GM19467 (cell line): ENCODE results near the gene GRIA3.
"Not testable (repeated sequence)": the region's sequence is repeated elsewhere in the genome, so short reads cannot be mapped to it uniquely, and the experiment has no call there.

Experiments
- ATAC-seq: cut with Tn5 transposase; IDR thresholded peaks from one replicate; pipeline ENCODE4 v1.9.1; 2021; ENCODE audit warnings: mild to moderate bottlenecking, moderate library complexity; ENCODE audit not compliant: unreplicated experiment

GRIA3 gene

DNA sequence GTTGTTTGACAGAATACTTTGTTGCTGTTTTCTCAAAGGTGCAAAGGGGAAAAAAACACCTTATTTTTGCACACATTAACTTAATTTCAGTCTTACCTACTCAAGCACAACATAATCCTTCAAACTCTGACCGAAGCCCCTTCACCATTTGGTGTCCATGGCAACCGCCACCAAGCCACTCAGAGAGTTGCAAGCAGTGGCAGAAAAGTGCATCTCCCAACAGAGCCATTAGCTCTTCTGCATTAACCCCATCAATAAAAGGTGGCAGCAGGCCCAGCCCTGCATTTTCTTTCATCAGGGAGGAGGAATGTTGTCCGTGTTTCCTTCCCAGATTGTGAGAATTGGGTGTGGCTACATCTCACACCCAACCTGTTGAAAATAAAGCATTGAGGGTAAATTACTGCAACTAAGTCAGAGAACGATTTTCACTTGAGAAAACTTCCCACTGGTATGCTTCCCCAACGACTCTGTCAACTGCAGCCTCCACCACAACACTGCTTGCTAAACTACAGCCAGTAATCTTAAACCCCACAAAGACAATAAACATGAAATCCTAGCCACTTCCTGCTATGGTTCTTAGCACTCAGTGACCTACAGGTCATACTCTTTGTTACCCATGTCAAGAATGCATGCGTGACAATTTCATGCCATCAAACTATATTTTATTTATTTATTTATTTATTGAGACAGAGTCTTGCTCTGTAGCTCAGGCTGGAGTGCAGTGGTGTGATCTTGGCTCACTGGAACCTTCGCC lies 154.0 kb downstream of the GRIA3 start:
- no peak for ATAC-seq

DNA sequence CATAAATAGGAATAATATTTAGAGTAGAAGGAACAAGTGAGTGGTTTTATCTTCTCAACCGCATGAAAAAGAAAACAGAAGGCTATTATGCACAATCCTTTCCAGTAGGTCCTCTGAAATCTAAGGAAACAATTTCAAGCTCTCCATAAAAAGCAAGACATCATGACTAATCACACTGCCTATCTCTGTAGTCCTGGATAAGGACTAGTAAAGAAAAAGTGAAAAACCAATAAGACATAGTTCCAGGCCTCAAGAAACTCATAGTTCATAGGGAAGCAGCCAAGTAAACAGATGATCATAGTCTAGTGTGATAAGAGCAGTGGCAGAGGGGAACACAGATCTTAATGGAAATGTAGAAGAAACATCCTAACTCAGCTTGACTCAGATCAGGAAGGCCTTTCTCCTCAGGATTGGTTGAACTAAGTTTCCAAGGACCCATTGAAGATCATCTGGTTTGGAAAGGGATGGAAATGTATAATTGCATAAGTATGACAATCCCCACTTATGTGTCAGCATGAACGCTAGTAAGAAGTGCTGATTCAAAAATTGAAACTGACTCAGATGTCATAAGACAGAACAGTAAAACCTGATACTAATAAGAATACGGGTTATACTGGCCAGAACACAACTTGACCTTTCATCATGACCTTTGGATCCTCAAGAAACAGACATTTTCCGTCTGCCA lies 155.3 kb downstream of the GRIA3 start:
- no peak for ATAC-seq

DNA sequence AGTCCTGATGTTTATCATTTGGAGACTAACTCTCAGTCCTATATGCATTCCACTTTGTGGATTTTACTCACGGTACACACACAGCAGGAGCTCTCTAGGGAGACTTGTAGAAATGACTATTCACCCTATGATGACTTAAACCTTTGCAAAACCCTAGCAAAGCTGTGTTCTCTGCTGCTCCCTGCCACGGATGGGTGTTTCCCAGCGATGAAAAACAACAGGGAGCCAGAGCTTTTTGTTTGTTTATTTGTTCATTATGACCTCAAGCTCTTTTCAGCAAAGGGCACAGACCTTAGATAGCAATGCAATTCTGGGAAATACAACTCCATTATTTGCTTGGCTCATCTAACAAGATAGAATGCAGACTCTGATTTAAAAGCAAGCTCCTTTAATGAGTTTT lies 156.6 kb downstream of the GRIA3 start:
- no peak for ATAC-seq

DNA sequence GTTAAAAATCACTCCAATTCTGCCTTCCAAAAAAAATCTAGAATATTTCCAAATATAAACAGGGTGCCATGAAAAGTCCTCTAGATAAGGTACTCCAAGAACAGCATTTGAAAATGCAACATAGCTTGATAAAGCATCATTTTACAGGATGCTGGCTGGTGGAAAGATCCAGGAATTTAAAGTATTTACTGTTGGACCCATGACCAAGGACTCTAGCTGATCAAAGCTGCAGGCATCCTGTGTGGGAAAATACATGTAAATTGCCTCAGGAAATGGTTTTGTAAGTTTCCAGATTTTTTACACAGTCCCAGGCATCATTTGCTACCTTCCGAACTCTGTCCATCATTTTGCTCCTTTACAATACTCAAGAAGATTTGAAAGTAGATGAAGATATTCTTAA lies 164.4 kb downstream of the GRIA3 start:
- no peak for ATAC-seq

DNA sequence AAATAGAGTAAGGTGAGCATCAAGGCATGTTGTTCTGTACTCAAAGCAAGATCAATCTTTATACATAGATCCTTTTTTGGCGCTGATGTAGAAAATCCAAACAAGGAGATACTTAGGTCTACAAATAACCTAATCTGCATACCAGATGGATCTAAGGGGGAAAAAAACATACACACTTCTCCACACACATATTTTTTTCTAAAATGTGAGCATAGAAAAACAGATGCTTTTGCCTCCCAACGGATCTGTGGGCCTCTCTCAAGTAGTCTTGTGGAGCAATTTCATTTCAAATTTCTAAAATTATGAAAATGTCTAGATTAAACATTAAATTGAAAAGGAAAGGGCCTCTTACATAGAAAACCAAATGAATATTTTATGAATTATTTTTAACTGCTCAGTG lies 166.1 kb downstream of the GRIA3 start:
- no peak for ATAC-seq

DNA sequence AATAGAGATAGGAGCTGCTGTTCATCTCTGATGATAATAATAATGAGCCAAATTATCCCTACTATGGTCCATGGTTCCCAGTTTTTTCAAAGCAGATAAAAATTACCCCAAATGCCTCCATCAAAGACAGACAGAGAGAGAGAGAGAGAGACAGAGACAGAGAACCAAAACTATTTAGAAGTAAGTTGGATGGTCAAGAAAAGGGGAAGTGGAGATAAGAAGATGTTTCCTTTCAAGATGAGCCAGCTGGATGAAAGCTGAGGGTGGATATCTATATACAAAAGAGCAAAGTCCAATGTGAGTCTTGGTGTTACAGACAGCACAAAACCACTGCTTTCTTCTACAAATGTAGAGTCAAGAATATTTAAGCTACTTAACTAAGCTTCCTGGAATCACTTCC lies 173.9 kb downstream of the GRIA3 start:
- peak; percentile 95 for ATAC-seq

DNA sequence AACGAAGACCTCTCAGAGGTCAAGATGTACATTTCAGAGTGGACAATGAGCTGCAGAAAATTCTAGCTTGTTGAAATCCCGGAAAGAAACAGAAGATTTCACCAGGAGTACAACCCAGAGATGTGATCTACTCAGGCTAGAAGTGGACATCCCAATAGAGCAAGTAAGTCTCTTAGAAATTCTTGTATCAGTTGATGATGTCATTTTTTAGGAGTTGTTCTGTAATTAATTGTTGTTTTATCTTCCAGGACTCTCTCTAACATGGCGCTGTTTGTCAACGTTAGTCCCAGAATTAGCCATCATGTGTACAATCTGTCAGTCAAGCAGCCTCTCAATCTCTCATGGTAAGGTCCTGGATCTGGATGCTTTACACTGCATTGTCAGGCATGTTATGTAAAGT lies 174.4 kb downstream of the GRIA3 start:
- ATAC-seq, result no peak

DNA sequence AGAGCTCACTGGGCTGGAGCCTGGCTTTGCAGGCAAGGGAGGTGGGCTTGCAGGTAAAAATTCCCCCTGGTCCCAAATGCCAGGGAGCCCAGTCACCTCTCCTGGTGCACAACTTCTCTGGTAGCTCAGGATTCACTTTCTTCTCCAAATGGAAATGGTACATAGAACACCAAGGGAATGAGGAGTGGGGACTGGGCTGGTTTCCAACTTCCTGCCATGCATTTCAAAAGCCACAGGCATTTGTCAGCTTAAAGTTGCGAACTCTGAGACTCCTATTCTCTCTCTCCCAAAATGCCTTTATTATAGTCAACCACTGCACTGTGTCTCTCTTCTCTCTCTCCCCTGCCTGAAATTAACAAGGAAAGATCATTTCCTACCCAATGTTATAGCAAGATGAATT lies 177.3 kb downstream of the GRIA3 start:
- no peak for ATAC-seq

DNA sequence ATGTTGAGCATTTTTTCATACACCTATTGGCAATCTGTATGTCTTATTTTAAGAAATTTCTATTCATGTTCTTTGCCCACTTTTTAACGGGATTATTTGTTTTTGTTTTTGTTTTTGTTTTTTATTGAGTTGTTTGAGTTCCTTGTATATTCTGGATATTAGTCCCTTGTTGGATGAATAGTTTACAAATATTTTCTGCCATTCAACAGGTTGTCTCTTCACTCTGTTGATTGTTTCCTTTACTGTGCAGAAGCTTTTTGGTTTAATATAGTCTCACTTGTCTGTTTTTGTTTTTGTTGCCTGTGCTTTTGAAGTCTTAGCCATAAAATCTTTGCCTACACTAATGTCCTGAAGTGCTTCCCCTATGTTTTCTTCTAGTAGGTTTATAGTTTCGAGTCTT lies 202.1 kb downstream of the GRIA3 start:
- ATAC-seq, result not testable (repeated sequence)

DNA sequence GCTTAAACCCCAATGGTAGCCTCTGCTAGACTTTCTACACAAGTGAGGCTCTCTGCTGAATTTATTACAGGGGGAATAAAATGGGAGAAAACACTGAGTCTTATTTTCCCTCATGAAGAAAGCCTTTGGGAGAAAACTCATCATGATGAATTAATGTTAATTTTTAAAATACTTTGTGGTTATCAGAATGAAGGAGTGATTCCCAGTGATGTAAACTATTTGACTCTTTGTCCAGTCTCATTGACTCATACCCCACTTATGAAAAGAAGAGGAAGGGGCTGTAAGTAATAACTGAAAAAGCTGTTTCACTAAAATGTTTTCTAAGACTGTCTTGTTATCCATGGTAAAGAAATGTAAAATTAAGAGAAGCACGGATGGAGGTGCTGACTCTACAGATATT lies 208.8 kb downstream of the GRIA3 start:
- no peak for ATAC-seq

DNA sequence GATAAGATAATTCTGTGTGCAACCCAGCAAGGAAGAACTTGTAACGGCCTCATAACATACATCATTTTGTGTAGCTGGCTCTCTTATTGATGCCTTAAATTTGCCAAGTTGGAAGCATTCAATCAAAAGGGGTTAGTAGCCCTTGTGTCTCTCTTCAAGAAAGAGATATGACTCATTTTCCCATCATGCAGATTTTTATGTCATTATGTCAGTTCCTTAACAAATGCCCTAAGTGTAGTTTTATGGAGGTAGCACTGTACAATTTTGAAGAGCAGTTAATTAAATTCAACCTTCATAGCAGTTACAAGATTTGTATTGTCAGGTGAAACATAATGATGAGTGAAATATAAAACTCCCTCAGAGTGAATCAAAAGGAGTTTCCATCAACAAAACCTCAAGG lies 215.6 kb downstream of the GRIA3 start:
- ATAC-seq, result no peak

DNA sequence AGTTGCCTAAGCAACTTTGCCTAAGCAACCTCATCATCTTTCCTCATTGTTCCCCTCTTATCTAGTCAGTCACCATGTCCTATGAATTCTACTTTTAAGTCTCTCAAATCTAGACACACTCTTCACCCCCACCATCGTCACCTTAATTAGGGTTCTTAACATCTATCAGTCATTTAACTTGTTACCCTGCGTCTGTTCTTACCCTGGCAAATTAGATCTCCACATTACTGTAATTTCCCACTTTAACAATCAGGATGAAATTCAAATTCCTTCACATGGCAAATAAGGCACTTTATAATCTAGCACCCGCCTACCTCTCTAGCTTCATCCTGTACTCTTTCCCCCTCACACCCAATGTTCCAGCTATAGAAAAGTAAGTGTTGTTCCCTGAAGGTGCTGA lies 221.2 kb downstream of the GRIA3 start:
- no peak for ATAC-seq

DNA sequence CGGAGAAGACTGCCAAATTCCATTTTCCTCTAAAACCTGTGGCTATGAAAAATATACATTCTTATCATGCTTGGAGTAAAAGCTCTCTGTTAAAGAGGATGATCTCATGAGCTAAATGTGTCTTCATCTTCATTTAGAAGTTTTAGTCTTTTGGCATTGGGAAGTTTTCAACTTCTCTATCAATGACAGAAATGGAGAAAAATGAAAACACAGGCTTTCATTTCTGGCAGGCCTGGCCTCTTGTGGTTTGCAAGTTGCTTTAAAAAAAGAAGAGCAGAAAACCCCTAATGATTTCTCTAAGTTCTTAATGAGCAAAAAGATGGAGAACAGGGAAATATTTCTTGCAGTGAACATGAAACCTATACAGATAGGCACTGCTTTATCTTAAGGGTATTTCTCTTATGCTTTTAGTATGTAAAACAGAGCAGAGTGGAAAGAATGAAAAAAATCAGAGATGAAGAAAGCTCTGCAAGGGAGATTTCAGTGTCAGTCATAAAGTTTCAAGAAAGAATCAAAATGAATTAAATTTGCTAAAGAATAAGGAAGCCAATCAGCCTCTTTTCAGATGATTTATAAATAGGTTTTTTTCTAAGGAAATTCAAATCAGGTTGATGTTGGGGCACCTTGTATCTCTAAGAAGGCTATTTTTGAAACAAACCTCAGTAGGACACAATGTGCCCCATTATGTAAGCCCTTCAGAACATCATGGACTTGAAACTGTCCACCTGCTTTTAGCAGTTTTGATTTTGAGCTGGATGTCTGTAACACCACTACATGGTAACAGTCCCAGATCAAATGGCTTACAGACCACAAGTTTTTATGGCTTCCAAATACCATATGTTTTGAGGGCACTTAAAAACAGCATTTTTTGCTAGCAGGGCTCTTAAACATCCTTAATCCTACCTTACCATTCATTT lies 225.0 kb downstream of the GRIA3 start:
- ATAC-seq, result no peak

DNA sequence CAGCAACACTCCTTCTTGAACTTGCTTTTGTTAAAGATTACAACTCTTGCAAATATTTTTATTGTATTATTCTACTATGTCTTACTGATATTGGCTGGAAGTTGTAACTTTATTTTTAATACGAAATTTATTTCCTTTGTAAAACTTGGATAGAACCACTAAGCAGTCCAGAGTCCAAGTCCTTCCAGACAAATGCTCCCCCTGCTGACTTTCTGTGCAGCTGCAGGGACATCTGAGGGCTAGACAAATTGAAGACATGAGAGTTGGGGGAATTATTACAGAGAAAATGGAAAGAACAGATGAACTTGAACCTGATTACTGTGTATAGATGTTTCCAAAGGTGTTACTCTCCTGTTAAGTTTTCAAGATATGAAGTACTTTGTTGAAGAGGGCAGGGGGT lies 238.8 kb downstream of the GRIA3 start:
- no peak for ATAC-seq

DNA sequence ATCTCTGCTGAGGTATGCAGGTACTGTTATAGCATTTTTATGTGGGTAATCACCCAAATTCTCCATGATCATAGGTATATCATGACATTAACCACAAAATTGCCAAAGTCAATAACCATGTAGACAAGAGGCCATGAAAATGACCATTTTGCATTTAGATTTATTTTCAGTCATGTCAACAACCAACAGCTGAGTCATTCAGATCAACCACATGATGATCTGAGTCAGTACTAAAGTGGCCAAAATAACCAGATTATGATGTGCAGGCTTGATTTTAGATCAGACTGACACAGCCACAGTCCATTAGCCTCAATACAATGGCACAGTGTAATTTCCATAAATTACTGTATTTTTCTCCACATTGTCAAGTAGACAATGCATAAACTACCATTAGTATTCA lies 240.5 kb downstream of the GRIA3 start:
- ATAC-seq, result peak; percentile 68

DNA sequence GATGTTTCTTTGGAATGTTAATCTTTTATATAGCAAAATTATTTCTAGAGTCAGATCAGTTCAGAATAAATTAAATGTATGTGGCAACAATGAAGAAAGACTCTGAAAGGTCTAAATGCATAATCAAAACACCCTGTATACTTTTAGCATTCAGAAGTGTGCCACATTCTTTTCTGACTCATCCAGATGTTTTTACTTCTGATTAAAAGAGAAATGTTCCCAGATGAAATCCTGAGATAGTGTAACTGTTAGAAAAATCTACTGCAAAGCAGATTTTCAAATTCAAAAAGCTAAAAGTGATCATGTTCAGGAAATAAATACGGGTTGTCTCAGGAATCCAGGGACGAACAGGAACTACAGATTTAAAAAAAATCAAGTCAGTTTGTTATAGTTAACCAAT lies 241.4 kb downstream of the GRIA3 start:
- ATAC-seq, result no peak

DNA sequence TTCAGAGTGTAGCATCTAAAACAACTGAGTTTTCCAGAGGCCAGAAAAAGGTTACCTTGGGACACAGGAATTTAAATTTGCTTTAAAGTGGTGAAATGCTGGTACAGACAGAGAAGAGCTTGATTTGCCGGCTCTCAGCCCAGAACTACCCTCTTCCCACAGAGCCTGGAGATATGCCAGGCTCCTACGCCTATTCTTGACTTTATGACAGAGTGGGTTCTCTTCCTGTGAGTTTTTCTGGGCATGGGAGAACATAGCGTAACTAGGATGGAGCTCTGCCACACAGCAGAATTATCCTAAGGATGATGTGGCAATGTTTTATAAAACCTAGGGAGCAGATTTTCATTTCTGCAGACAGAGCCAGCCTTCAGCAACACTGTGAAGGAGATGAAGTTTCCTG lies 241.8 kb downstream of the GRIA3 start:
- no peak for ATAC-seq

DNA sequence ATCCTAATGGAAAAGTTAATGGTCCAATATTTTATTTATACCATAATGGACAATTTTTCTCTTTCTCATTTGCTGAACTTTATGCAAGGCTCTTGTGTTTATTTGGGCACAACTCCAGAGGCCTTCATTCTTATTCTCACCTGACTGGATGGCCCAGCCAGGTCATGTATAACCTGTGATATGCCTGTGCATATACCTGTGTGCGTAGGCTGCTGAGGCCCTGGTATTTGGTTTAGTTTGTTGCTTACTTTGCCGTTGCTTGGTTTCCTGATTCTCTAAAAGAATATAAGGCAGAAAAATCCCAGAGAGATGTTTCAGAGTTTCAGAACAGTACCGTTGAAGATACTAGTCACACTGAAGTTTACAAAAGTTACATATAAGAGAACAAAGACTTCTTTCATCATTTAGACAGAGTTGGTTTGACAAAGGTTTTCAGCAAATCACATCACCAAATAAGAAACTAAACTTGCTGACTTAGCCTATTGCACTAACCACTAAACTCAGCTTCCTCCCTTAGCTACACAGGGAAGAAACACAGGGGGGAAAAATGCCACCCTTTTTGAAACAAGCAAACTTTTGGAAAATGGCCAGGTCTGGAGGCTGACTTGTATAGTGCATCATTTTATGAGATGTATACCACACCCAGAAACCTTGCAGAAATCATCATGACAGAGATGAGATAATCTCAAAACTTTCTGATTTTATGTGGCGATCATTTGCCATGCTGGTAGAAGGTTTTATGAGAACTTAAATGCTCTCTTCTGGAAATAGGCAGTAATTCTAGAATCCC lies 248.5 kb downstream of the GRIA3 start:
- ATAC-seq, result no peak

DNA sequence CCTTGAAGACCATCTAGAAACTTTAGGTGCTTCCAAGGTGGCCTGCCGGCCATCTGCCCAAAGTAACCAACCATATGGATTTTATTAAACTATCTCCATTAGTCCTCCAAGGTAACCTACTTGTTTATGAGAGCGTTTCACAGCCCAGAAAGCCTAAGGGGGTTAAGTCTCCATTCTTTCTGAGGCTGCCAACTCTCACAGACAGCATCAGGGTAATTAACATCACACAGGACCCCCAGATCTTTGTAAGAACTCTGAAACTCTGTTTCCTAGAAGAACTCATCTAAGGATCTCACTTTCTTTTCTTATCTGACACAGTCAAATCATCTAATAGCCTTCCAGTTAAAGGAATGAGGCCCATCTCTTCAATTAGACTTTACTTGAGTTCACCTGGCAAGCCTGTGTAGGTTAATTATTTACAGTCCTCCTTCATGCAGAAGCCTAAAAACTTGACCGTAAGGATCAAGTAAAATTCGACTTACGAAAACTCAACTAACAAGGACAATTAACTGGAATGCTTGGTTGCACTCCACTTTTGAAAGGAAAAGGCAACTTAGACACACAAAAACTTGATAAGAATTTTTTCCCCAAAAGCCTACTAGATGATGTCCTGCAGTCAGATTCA lies 252.5 kb downstream of the GRIA3 start:
- ATAC-seq, result no peak

DNA sequence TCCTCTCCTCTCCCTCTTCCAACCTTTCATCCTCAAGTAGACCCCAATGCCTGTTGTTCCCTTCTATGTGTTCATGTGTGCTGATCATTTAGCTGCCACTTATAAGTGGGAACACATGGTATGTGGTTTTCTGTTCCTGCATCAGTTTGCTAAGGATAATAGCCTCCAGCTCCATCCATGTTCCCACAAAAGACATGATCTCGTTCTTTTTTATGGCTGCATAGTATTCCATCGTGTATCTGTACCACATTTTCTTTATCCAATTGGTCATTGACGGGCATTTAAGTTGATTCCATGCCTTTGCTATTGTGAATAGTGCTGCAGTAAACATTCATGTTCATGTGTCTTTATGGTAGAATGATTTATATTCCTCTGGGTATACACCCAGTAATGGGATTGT lies 255.8 kb downstream of the GRIA3 start:
- ATAC-seq, result not testable (repeated sequence)
